ENCODE measurements around the gene GFPT1.
A peak's percentile ranks its signal among the peaks of the same experiment; 100 is the strongest.

GFPT1 gene

DNA sequence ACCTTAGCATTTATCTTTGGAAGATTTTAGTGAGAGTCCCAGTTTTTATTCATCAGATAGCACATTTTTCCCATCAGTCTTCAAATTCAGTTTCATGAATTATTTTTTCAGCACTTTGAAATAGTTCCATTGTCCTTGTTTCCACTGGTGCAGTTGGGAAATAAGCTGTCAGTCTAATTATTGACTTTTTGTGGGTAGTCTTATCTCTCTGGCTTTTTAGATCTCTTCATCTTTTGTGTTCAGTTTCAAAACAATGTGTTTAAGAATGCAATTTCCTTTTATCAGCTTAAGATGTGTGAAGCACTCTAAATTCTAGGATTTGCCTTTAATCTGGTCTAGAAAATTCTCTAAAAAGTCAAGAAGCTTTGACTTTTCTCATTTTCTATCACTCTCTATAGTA, 70.5 kb downstream of the GFPT1 start:
- no peak for DNase-seq (ENCODE audit: low spot score)

DNA sequence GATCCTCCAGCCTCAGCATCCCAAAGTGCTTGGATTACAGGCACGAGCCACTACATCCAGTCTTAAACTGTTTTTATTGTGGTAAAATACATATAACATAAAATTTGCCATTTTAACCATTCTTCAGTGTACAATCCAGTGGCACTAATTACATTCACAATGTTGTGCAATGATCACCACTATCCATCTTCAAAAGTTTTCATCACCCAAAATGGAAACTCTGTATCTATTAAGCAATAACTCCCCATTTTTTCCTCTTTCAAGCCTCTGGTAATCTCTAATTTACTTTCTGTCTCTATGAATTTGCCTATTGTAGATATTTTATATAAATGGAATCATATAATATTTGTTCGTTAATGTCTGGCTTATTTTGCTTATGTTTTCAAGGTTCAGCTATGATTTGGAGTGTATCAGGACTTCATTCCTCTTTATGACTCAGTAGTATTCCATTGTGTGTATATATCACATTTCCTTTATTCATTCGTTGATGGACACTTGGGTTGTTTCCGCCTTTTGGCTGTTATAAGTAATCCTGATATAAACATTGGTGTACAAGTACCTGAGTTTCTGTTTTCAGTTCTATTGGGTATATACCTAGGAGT, 71.8 kb downstream of the GFPT1 start:
- no peak for DNase-seq (ENCODE audit: low spot score)

DNA sequence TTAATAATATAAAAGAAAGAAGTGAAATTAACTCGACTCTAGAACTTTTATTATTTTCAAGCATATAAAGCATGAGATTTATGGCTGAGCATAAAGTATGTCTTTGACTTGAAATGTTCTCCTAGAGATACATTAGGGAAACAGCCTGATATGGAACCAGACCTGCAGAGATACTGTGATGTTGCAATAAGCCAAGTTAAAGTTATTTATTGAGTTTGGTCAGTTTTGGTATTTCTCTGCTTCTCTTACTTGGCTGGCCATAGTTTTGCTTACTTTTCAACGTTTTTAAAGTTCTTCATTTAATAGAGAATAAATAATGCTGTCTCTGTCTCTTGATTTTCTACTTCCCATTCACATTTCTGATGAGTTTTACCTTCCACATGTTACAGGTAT, 76.0 kb downstream of the GFPT1 start:
- DNase-seq (ENCODE audit: low spot score): no peak

DNA sequence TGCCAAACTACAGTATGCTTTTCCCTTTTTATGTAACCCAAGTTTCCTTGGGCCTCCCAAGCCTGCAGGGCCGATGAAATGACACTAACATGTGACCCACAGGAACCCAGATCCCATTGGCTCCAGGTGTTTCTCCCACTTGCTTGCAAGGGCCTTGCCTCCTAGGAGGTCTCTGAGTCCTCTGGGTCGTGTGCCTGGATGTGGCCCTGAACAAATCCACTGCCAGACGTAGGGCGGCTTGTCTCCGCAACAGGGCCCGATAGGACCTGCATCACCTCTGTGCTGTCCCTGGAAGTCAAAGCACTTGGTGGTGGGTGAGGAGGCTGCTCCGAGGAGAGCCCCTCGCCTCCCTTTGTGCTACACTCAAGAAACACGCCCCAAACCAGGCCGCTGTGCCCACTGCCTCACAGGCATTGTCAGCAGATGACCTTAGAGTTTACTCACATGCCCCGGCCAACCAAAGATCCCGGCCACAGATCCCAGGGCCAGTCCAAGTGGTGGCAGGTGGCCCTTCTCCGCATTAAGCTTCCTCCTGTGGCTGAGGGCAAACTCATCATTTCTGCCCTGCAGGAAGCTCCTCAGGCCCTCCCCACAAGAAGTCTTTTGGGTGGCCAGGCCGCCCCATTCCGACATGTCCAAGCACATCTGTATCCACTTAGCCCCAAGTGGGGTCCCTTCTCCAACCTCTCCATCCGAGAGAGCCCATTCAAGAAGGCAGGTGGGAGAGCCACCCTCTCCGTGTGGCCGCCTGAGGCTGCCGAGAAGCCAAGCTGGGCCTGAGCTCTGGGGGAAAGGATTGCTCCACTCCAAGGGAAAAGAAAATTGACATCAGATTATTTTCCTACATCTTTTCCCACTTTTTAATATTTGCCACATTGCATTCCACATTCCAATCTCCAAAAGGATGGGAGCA, 76.7 kb downstream of the GFPT1 start:
- no peak for DNase-seq (ENCODE audit: low spot score)

DNA sequence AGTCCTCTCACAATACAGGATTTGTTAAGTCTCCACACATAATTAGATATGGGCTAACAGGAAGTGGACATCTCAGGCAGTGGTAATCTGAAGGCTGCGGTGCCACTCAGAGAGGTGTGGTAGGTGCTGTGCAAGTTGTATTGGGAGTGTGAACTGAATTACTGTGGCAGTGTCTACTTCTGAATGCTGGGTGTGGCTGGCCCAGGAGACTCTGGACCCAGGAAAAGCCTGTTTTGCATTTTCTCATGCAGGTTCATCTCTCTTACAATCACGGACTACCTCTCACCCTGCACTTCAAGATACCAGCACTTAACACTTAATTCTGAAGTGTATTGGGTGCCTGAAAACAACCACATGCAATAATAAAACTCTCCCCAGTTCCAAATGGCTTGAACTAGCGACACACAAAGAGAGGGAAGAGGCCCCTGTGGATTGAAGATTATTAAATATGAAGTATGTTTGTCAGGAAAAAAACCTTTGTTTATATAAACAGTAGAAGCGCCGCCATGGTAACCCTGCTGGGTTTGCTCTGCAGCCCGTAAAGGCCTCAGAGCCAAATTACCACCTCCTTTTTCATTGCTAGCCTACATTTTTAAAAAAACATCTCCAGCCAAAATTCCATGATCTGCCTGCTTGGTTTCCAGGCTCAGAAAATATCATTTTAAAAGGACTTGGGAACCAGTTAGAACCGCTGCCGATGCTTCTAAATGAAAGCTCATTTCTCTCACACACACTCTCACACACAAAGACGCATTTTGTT, 77.5 kb downstream of the GFPT1 start:
- no peak for DNase-seq (ENCODE audit: low spot score)

DNA sequence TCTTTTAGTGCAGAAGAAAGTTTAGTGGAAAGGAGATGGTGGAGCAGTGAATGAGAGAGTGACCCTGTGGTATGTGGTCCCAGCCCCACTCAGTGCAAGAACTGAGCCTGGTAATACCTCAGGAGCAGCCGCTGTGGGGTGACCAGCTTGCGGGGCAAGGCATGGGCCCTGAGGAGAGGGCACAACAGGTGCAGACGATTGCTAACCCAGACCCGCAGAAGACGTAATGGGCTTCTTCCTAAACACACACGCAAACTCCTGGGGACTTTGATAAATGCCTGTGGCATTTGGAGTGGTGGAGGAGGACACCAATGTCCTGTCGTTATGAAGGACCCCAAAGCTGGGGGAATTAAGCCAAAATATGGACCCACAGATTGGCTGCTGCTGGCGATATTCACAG, 78.7 kb downstream of the GFPT1 start:
- DNase-seq (ENCODE audit: low spot score): no peak

DNA sequence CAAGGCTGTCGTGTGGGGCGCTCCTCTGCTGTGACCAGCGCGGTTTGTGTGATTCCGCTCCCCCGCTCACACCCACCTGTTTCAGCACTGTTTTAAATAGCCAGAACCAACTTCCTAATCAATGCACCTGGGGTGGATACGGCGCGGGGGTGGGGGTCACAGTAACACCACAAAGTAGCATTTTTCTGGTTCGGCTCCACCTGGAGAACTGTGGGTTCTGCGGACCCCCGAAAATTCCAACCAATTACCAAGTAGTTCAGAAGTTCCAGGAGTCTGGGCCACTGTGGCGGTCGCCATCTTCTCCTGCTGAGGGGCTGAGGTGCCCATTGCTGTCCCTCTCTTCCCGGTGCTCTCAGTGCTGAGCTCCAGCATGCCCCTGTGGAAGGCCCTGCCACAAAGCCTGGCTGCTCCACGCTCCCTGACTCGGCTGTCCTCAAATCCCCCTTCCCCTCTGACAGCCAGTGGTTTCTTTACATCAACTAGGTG, 79.4 kb downstream of the GFPT1 start:
- no peak for DNase-seq (ENCODE audit: low spot score)

DNA sequence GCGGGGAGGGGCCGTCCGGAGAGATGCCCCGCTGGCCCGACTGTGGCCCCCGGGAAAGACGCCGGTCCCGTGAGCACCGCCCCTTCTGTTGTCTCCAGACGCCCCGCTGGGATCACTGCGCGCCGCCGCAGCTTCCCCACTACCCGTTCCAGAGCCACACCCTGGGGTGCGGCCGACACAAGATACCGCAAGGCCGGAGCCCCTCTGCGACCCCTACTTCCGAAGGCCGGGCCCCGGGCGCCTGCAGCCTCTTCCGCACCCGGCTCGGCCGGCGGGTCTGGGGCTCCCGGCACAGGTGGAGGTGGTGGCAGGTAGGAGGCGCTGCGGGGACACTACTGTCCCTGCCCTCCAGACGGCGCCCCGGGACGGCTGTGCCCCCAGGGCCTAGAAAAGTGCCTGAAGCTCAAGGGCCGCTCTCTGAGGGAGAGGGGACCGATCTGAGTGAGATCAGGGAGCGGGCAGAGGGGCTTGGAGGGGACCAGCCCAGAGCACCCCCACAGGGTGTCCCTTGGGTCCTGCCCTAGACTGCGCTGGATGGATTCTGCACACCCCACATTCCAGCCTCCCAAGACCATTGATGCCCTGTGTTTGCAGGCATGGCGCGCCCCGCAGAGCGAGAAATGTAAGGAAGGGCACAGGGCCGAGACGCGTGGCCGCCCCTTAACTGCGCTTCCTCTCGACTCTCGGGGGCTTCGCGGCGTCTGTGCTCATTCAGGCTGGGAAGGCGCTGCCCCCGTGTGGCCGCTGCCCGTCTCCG, 80.0 kb downstream of the GFPT1 start:
- DNase-seq (ENCODE audit: low spot score): peak; percentile 81

DNA sequence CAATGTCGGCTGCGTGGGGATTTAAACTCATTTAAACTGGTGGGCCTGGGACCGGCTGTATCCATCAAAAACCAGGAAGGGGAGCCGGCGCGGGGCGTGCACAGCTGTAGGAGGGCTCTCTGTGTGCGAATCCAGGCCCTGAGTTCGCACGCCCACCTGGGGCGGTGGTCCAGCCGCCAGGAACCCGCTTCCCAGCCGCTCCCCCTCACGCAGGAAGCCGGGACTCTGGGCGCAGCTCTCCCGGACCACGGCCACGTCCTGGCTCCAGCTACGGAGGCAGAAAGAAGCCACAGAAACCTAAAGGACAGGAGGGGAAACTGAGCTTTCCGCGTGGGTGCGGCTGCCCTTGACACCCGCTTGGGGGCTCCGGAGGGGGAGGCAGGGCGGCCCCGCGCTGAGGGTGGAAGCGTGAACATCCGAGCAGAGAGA, 80.6 kb downstream of the GFPT1 start:
- no peak for DNase-seq (ENCODE audit: low spot score)

DNA sequence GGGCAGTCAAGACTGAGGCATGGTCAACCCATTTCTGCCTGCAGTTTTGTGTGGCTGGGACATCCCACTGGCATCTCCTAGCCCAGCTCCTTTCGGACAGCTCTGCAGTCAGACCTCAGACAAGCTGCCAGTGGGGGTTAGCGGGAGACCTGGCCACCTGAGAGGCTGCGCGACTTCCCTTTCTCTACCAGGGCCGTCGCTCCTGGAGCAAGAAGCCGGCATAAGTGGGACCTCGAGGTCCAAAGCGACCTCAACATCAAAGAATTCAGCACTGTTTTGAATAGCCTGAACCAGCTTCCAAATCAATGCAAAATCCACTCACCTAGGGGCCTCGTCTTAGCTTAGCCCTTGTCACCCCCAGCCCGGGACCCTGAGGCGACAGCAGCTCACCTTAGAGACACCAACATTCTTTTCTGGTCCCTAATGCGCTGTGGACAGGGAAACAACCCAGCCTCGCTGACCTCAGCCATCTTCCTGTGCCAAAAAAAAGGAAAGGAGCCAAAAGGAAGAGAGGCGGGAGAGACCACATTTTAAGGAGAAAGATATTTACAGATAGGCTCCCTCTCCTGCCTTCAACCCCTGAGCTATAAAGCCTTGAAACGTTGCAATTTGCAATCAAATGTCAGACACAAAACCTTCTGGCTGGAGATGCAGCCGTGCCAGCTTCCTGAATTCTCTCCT, 81.2 kb downstream of the GFPT1 start:
- DNase-seq (ENCODE audit: low spot score): no peak

DNA sequence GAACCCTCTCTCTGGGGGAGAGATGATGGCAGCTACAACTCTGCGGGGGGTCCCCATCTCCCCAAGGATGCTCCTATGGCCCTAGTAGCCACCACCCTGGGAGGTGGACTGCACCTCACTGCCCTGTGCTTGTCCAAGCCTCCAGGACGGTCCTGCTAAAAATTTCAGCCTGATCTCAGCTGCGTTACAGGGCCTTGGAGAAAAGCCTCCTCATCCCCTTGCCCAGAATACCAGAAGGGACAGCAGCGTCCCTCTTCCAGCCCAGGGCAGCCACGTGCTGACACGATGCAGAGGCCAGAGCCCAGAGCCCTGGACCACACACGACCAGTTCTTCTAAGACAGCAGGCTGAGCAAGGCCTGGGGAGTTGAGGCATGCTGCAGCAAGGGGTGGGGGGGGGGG, 81.9 kb downstream of the GFPT1 start:
- DNase-seq (ENCODE audit: low spot score): no peak

DNA sequence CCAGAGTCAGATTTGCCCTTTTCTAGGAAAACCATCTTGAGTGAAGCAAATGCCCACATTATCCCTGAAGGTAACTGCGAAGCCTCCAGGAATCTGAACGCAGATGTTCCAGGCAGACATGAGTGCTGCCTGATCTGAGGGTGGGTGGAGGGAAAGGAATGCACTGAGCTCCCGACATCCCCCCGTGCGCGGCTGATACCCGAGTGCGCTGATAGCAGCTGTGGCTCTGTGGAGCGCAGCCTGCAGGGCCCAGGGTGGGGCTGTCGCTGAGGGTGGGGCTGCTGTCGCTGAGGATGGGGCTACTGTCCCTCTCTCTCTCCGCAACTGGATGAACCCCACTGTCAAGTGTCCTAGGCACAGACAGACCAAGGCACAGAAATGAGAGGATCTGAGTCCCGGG, 82.4 kb downstream of the GFPT1 start:
- peak; percentile 38 for DNase-seq (ENCODE audit: low spot score)

DNA sequence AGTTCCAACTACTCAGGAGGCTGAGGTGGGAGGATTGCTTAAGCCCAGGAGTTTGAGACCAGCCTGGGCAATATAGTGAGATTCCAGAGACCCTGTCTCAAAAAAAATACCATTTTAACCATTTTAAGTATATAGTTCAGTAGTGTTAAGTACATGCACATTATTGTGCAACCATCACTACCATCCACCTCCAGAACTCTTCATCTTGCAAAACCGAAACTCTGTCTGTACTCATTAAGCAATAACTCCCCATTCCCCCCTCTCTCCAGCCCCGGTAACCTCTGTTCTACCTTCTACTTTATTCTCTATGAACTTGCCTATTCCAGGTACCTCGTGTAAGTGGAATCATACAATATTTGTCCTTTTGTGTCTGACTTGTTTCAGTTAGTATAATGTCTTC, 86.4 kb downstream of the GFPT1 start:
- DNase-seq (ENCODE audit: low spot score): no peak

DNA sequence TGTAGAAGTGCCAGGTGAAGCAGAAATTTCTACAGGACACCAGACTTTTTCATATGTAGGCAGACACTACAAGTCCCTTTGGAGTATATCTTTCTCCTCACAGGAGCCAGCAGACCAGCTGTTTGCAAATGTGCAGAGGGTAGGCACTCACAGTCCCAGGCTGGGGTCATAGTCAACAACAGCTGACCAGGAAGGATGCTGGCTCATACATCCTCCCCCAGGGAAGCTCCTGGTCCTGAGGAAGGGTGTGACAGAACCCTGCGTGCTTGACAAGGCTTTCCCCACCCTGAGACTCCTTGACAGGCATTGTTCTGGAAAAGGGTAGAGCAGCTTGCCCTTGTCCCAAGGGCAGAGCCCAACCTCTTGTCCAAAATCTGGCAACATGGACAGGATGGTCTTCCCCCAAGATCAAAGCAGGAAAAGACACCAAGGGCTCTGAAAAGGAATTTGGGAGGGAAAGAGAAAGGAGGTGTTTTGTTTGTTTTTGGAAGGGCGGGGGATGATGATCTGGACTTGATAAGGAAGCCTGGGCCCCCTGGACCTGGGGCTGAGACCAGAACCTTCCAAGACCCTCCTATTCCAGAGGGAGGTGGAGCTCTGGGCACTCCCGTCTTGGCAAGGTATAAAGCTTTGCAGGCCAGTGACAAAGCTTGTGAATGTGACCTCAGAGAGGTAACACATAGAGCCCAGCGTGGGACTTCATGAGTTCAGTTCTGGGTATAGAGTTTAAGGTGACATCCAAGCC, 87.1 kb downstream of the GFPT1 start:
- DNase-seq (ENCODE audit: low spot score): no peak

DNA sequence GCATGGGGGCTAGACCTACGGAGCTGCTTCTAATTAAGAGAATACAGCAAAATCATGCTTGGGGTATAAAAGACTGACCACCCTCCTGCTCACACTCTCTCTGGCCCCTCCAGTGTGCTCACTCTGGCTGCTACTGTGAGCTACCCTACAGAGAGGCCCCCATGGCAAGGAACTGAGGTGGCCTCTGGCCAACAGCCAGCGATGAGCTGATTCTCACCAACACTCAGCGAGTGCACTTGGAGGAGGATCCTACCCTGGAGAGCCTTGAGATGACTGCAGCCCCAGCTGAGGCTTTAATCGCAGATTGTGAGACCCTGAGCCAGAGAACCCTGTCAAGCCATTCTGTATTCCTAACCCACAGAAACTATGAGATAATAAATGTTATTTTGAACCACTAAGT, 88.2 kb downstream of the GFPT1 start:
- no peak for DNase-seq (ENCODE audit: low spot score)

DNA sequence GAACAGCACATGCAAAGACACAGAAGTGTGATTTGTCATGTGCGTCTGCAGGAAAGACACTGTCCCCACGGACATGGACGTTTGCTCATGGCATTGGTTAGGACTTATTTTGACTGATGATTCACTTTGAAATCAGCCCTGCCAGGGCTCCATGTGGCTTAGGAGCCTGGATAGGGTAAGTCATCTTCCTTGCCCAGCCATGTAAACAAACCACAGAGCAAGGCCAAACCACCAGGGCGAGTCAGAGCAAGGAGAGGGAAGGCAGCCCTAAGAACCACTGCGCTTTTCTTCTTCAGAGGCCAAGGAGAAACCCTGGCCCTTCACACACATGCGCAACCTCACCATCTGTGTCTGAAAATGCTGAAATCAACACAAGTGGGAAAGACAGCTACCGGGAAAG, 88.8 kb downstream of the GFPT1 start:
- no peak for DNase-seq (ENCODE audit: low spot score)

DNA sequence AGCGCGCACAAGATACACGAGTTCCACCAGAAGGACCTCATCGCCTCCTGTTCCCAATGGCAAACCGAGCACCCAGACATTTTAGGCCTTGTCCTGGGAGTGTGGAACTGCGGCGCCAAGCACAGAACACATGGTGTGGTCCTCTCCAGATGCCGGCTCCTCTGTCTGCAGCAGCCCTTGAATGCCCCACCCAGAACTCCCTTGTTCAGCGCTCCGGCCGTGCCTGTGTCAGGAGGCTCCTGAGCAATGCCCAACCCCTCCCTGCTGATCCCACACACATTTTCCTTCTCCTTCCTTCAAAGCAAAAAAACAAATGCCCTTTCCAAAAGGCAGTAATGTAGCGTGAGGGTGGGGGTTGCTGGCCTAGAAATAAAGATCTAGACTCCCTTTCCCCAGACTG, 89.8 kb downstream of the GFPT1 start:
- no peak for DNase-seq (ENCODE audit: low spot score)

DNA sequence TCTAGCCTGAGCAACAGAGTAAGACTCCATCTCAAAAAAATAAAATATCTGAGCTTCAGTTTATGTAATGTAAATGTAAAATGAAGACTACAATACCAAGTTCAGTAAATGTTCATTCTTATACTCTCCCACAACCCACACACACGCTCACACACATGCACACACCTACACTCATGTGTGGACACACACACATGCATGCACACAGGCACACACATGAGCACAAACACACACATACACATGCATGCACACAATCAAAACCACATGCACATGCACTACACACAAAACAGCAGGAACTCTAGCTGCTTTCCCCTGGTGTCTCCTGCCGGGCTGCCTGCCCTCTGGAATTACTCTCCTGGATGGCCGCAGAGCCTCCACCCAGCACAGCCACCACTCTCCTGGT, 90.6 kb downstream of the GFPT1 start:
- no peak for DNase-seq (ENCODE audit: low spot score)

DNA sequence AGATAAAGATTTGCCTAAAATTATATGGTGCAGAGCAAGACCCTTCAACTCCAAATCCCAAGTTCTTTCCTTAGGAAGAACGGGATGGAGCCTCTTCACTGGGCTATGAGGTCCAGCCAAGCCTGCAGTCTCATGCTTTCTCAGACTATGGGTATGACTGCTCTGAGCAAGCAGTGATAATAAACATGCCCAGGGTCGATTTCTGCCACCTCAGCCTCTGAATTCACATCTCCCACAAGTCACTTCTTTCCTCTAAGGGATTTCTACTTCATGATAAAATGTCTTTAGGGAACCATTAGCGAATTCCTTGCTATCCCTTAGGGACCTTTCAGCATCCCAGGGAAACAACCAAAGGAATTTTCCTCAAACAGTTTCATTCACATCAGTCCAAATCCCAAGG, 94.8 kb downstream of the GFPT1 start:
- DNase-seq (ENCODE audit: low spot score): no peak

DNA sequence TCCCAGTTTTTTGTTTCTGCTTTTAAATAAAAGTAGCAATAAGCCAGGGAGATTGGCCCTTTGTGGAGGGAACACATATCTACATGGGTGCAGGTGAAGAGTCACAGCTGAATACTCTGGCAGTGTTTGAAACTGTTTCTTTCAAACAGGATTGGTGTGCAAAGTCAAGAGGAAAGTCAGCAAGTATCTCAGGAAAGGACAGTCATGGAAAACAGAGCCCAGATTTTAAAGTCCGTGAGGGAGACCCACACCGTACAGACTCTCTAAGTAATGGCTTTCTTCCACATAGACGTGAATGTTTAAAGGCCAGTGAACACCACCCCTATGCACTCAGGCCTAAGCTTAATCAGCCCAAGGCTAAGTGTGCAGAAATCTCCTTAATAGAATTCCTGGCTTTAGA, 95.3 kb downstream of the GFPT1 start:
- no peak for DNase-seq (ENCODE audit: low spot score)

Measured in SK-N-DZ (cell line).